Activated naive CD4-positive, alpha-beta T cell (primary cell): ENCODE results near the gene KLHL2.
"Not testable (repeated sequence)": the region's sequence is repeated elsewhere in the genome, so short reads cannot be mapped to it uniquely, and the experiment has no call there.

ENCODE experiments used
- DNase-seq, 4 experiments: peaks; one replicate each; lab custom pipeline; 2025; lab: John Stamatoyannopoulos, UW

The KLHL2 gene

GRCh38 chr4:165328708-165329107, 121.3 kb downstream of the KLHL2 start:
- DNase-seq: no peak

GRCh38 chr4:165330071-165330470, 122.7 kb downstream of the KLHL2 start:
- no peak for DNase-seq

- no peak for DNase-seq
These were observed 123.3 kb downstream of the KLHL2 start for GRCh38 chr4:165330666-165331065.

- DNase-seq: no peak
These were observed 124.0 kb downstream of the KLHL2 start for GRCh38 chr4:165331359-165331758.

GRCh38 chr4:165331823-165332222, 124.5 kb downstream of the KLHL2 start:
- DNase-seq: no peak

GRCh38 chr4:165332502-165332901, 125.1 kb downstream of the KLHL2 start:
- DNase-seq: no peak

- no peak for DNase-seq
These were observed 127.9 kb downstream of the KLHL2 start for GRCh38 chr4:165335163-165335703.

- DNase-seq: no peak
These were observed 129.4 kb downstream of the KLHL2 start for GRCh38 chr4:165336743-165337142.

GRCh38 chr4:165342340-165342739, 135.0 kb downstream of the KLHL2 start:
- DNase-seq: not testable (repeated sequence)

GRCh38 chr4:165343353-165344191, 136.2 kb downstream of the KLHL2 start:
- peak in 1 of 4 experiments; percentile 16 for DNase-seq

GRCh38 chr4:165345666-165346417, 138.5 kb downstream of the KLHL2 start:
- no peak for DNase-seq

- no peak for DNase-seq
These were observed 140.5 kb downstream of the KLHL2 start for GRCh38 chr4:165347647-165348569.

- DNase-seq: no peak
These were observed 144.2 kb downstream of the KLHL2 start for GRCh38 chr4:165351359-165352130.

GRCh38 chr4:165355900-165356300, 148.5 kb downstream of the KLHL2 start:
- no peak for DNase-seq

- no peak for DNase-seq
These were observed 152.1 kb downstream of the KLHL2 start for GRCh38 chr4:165359506-165359905.

GRCh38 chr4:165360041-165360695, 152.8 kb downstream of the KLHL2 start:
- DNase-seq: no peak

GRCh38 chr4:165360985-165361670, 153.8 kb downstream of the KLHL2 start:
- DNase-seq: no peak

GRCh38 chr4:165361810-165362209, 154.4 kb downstream of the KLHL2 start:
- DNase-seq: no peak

- no peak for DNase-seq
These were observed 157.2 kb downstream of the KLHL2 start for GRCh38 chr4:165364452-165365080.
